Right cardiac atrium (tissue), 5 donors: ENCODE measurements around the gene LDAF1. TPM values are rescaled to one million over a fixed set of nuclear protein-coding genes. Genes with fewer than 3 reads are reported as not detected.
A peak's percentile ranks its signal among the peaks of the same experiment; 100 is the strongest.

ENCODE experiments used
- ATAC-seq, 2 donors: fragments of 200-7000 bp; cut with Tn5 transposase; one replicate each; pipeline versions ENCODE4 v1.8.0 to v1.9.1; 2020; ENCODE audit warnings: moderate library complexity in 2 of 2, mild to moderate bottlenecking in 1 of 2
- DNase-seq, 3 donors: peaks; one replicate each; pipeline ENCODE4 v3.0.0-alpha.2; 2020
- H3K27ac ChIP-seq: one replicate; pipeline ENCODE4 v1.5.1; 2013; ENCODE audit warnings: mild to moderate bottlenecking, low read length, control low read depth, moderate library complexity
- H3K27me3 ChIP-seq: one replicate; pipeline ENCODE4 v1.6.1; 2013; ENCODE audit not compliant: control insufficient read depth, insufficient read depth
- H3K4me1 ChIP-seq: one replicate; pipeline ENCODE4 v1.6.1; 2013; ENCODE audit warnings: low read length; ENCODE audit not compliant: control insufficient read depth, insufficient read depth
- H3K4me3 ChIP-seq: one replicate; pipeline ENCODE4 v1.5.1; 2013; ENCODE audit warnings: low read length, control low read depth
- H3K9me3 ChIP-seq: one replicate; pipeline ENCODE4 v1.6.1; 2013; ENCODE audit warnings: low read length; ENCODE audit not compliant: control insufficient read depth
- WGBS: extraction: QIAGEN DNeasy Blood & Tissue Kit; methylation state at CpG from one replicate; pipeline ENCODE4 v1.1.7; 2013; 5-methylcytosine and 5-hydroxymethylcytosine counted together
- intact Hi-C, 4 donors: fragments of 100-400 bp; cut with DNase I; formaldehyde crosslinking; loops; one replicate each; pipeline versions ENCODE4 v1.11.0 to v1.14.0; 2022 to 2023
- polyA plus RNA-seq: library from polyadenylated mRNA; stranded (reverse); fragments of 200-250 nt; gene quantifications from one replicate; pipeline ENCODE4 v1.2.3, GENCODE V29; 2013
- total RNA-seq, 4 donors: library from RNA; stranded (reverse); fragmentation: NEBNext Ultra II Directional; extraction: Animal tissue kit (Norgen Biotek cat#: 25700); gene quantifications; one replicate each; pipeline ENCODE4 v1.2.1, GENCODE V29; 2021
- donor health status: healthy with polysubstance abuse.
- donor health status: DM: no; HTN: yes; CAD: no.
- donor health status: DM: no; HTN: no; CAD: no.
- donor health status: DM: no; HTN: yes; CAD: no; lungs with severe emphysema.
- donor health status: DM: yes; HTN: yes; CAD: no.

LDAF1 gene
- total and polyA plus RNA-seq, 5 donors: 40.5 to 116 (median 76.7) TPM

DNA sequence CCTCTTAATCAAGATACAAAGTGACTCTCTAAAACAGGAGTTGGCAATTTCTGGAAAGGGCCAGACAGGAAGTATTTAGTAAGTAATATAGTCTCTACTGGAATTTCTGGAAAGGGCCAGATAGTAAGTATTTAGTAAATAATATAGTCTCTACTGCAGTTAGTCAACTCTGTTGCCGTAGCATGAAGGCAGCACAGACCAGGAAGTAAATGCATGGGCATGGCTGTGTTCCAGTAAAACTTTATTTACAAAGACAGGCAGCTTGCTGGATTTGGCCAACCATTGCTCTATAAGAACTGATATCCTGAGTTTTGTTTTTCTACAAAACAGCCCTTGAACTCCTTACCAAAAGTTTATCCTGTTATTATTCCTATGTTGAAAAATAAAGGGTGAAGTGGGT lies 16.9 kb downstream of the LDAF1 start:
- DNase-seq (no peak), ATAC-seq (no peak)
- H3K27me3 ChIP-seq: no peaks in the 10 kb centered on the region
- H3K4me3 ChIP-seq: no peak overlapping the region
- intact Hi-C loops: no loop called here
- WGBS: 86% methylated on average over 1 of the region's 1 CpG
- no peaks in the 10 kb centered on the region for H3K4me1 ChIP-seq
- no peak overlapping the region for H3K27ac ChIP-seq
- H3K9me3 ChIP-seq: no peaks in the 10 kb centered on the region

DNA sequence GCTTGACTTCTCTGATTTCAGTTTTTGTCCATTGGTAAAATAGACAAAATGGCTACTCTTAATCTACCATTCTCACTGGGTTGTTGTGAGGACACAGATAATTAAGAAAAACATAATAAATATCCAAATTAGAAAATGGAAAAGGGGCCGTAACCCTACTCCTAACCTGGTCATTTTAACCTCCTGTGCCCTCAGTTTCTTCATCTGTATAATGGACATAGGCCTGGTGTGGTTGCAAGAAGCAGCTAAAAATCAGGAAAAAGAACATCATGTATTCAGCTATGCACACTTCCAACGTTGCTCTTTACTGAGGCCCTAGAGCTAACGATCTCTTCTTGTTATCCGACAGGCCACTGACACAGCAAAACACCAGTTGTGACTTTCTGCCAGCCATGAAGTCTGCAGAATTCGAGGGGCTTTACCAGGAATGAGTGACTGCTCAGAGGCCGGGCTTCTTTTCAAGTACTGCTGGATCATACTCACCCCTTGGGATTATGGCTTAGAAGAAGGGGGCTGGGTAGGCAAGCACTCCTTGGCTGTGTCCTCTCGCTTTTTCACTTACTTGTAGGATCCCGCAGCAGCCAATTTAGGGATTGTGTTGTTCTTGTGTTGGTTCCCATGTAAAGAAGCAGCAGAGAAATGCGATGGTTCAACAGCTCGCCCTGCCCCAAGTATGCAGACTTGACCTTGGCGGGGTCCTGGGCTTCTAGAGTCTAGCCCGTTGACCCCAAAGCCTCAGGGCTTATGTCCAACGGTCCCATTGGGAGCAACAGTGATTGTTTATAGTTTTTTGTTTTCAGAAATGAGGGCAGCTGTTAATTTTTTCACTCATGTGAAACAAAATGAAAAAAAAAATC lies 20.9 kb downstream of the LDAF1 start:
- DNase-seq: peak; percentile 23 to 90 (median 80)
- WGBS: 60% methylated on average over 13 of the region's 13 CpGs
- no peak overlapping the region for H3K4me3 ChIP-seq
- ATAC-seq: peak; percentile 58 to 96
- H3K9me3 ChIP-seq: no peaks in the 10 kb centered on the region
- no peaks in the 10 kb centered on the region for H3K27me3 ChIP-seq
- no peaks in the 10 kb centered on the region for H3K4me1 ChIP-seq
- H3K27ac ChIP-seq: peak overlapping the region; percentile 46
- intact Hi-C loops: no loop called here

DNA sequence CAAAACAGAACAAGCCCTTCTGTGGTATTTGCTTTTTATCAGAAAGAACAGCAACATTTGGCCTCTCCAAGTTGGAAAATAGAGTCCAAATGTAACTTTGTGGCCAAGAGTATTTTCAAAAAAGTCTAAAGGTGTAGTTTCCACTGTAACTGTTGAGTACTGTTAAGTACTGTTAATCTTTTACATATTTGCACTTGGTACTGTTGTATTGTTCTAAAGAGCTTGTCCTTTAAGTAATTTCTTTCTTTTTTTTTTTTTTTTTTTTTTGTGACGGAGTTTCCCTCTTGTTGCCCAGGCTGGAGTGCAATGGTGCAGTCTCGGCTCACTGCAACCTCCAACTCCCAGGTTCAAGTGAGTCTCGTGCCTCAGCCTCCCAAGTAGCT lies 21.5 kb downstream of the LDAF1 start:
- H3K4me1 ChIP-seq: no peaks in the 10 kb centered on the region
- DNase-seq (no peak), ATAC-seq (no peak)
- H3K9me3 ChIP-seq: no peaks in the 10 kb centered on the region
- H3K27ac ChIP-seq: no peak overlapping the region
- no peak overlapping the region for H3K4me3 ChIP-seq
- 79% methylated on average over 3 of the region's 3 CpGs for WGBS
- no peaks in the 10 kb centered on the region for H3K27me3 ChIP-seq
- intact Hi-C loops: loop anchor here in 1 of 4 donors (10.0 kb wide), 1 partner anchor 115 kb away; no protein-coding TSS in a partner anchor

DNA sequence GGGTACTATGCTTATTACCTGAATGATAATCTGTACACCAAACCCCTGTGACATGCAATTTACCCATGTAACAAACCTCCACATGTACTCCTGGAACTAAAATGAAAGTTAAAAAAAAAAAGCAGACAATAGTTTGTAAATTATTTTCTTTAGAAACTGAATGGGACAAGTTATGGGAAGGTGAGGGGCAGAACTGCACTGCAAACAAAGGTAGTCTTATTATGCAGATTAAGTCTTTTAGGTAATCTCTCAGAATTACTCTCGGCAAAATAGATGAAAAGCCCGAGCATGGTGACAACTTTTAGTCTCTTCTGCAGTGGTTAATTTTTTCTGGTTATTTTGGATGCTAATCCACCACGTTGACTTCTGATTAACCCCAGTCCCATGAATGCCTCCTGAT lies 25.5 kb downstream of the LDAF1 start:
- ATAC-seq: no peak
- H3K9me3 ChIP-seq: no peaks in the 10 kb centered on the region
- H3K27ac ChIP-seq: no peak overlapping the region
- WGBS: 83% methylated on average over 3 of the region's 3 CpGs
- DNase-seq: no peak
- no peaks in the 10 kb centered on the region for H3K4me1 ChIP-seq
- intact Hi-C loops: loop anchor here in 1 of 4 donors (10.0 kb wide), 1 partner anchor 111 kb away; no protein-coding TSS in a partner anchor
- no peaks in the 10 kb centered on the region for H3K27me3 ChIP-seq
- H3K4me3 ChIP-seq: no peak overlapping the region

DNA sequence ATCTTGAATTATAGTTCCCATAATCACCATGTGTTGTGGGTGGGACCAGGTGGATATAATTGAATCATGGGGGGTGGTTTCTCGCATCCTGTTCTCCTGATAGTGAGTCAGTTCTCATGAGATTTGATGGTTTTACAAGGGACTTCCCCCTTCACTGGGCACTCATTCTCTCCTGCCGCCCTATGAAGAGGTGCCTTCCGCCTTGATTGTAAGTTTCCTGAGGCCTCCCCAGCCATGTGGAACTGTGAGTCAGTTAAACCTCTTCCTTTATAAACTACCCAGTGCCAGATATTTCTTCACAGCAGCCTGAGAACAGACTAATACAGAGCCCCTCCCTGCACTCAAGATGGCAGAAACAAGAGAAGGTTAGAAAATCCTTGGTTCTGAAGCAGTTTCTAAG lies 26.4 kb downstream of the LDAF1 start:
- H3K4me1 ChIP-seq: no peaks in the 10 kb centered on the region
- H3K4me3 ChIP-seq: no peak overlapping the region
- H3K9me3 ChIP-seq: no peaks in the 10 kb centered on the region
- ATAC-seq (no peak), DNase-seq (no peak)
- H3K27me3 ChIP-seq: no peaks in the 10 kb centered on the region
- no peak overlapping the region for H3K27ac ChIP-seq
- intact Hi-C loops: loop anchor here in 1 of 4 donors (10.0 kb wide), 1 partner anchor 110 kb away; no protein-coding TSS in a partner anchor
- 70% methylated on average over 3 of the region's 3 CpGs for WGBS

DNA sequence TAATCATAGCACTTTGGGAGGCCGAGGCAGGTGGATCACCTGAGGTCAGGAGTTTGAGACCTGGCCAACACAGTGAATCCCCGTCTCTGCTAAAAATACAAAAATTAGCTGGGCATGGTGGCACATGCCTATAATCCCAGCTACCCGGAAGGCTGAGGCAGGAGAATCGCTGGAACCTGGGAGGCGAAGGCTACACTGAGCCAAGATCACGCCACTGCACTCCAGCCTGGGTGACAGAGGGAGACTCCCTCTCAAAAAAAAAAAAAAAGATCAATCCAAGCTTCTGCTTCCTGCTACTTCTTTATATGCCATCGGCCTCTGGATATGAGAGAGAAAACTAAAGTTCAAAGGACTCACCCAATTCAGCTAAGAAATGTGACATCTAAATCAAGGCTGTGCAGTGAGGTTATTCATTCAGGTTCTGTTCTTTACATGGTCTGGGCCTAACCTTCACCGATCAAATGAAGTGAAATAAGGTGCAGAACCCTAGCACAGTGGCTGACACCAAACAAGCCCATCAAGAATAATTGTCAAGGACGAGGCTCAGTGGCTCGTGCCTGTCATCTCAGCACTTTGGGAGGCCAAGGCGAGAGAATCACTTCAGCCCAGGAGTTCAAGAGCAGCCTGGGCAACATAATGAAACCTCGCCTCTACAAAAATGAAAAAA lies 27.3 kb downstream of the LDAF1 start:
- H3K4me3 ChIP-seq: no peak overlapping the region
- H3K27me3 ChIP-seq: no peaks in the 10 kb centered on the region
- H3K27ac ChIP-seq: no peak overlapping the region
- no peak for DNase-seq
- intact Hi-C loops: loop anchor here in 1 of 4 donors (10.0 kb wide), 1 partner anchor 109 kb away; no protein-coding TSS in a partner anchor
- H3K9me3 ChIP-seq: no peaks in the 10 kb centered on the region
- ATAC-seq: no peak
- 86% methylated on average over 12 of the region's 12 CpGs for WGBS
- no peaks in the 10 kb centered on the region for H3K4me1 ChIP-seq

DNA sequence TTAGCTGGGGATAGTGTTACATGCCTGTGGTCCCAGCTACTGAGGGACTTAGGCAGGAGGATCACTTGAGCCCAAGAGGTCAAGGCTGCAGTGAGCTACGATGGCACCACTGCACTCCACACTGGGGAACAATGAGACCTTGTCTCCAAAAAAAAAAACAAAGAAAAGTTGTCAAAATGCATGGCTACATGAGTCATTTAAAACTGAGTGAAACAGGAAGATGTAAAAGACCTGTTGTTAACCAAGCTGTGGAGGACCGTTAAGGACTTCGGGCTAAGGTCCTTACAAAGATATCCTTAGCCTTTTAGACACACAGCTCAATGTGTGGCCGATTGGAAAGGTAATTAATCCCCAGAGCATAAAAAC lies 27.8 kb downstream of the LDAF1 start:
- WGBS: 62% methylated on average over 4 of the region's 4 CpGs
- H3K27me3 ChIP-seq: no peaks in the 10 kb centered on the region
- intact Hi-C loops: loop anchor here in 1 of 4 donors (10.0 kb wide), 1 partner anchor 108 kb away; no protein-coding TSS in a partner anchor
- H3K4me3 ChIP-seq: no peak overlapping the region
- no peak for ATAC-seq
- H3K4me1 ChIP-seq: no peaks in the 10 kb centered on the region
- no peak overlapping the region for H3K27ac ChIP-seq
- no peaks in the 10 kb centered on the region for H3K9me3 ChIP-seq
- no peak for DNase-seq

DNA sequence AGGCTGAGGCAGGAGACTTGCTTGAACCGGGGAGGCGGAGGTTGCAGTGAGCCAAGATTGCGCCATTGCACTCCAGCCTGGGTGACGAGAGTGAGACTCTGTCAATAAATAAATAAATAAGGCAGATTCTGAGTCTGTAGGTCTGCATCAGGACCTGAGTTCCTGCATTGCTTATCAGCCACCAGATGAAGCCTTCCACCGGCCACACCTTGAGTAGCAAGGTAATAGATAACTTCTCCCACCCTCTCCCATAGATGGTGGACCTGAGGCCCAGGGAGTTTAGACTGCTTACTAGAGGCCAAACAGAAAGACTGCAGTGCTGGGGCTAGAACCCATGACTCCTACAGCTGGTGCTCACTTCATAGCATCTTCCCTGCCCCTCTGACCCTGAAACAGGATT lies 30.8 kb downstream of the LDAF1 start:
- Histone ChIP-seq H3K27ac (no peak overlapping the region), H3K4me3 (no peak overlapping the region), H3K9me3 (no peaks in the 10 kb centered on the region), H3K4me1 (no peaks in the 10 kb centered on the region), H3K27me3 (no peaks in the 10 kb centered on the region)
- DNase-seq (no peak), ATAC-seq (no peak)
- WGBS: 89% methylated on average over 5 of the region's 5 CpGs
- intact Hi-C loops: loop anchor here (2.0 to 10.0 kb wide), 2 partner anchors 105 to 111 kb away; no protein-coding TSS in a partner anchor

DNA sequence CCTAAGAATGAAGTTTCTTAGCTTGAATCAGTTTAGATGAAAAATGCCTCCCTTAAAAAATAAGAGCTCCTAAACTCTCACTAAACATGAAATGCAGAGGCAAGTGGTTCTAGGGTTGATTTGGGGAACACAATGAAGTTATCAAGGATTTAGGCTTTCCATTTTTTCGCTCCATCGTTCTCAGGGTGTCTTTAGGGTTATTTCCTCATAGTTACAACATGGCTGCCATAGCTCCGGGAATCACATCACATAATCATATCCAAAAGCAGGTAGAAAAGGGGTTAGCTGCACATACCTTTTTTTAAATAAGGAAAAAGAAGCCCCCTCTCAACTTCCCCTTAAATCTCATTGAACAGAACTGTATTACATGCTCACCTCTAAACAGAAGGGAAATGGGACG lies 31.5 kb downstream of the LDAF1 start:
- DNase-seq: no peak
- Histone ChIP-seq H3K27ac (no peak overlapping the region), H3K9me3 (no peaks in the 10 kb centered on the region), H3K27me3 (no peaks in the 10 kb centered on the region), H3K4me3 (no peak overlapping the region), H3K4me1 (no peaks in the 10 kb centered on the region)
- ATAC-seq: no peak
- intact Hi-C loops: no loop called here
- WGBS: 92% methylated on average over 4 of the region's 4 CpGs

DNA sequence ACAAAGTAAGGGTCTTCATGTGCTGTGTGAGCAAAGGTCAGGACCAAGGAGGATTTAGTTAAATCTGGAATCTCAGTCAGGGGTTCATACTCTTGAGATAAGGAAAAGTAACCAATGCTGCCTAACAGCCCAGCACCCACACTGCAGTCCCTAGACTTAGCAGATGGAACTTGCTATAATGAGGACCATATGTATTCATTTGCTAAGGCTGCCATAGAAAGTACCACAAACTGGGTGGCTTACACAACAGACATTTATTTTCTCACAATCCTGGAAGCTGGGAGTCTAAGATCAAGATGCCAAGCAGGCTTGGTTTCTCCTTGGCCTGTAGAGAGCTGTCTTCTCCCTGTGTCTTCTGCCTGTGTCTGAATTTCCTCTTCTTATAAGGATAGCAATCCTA lies 32.1 kb downstream of the LDAF1 start:
- no peaks in the 10 kb centered on the region for H3K4me1 ChIP-seq
- H3K4me3 ChIP-seq: no peak overlapping the region
- H3K9me3 ChIP-seq: no peaks in the 10 kb centered on the region
- DNase-seq (no peak), ATAC-seq (no peak)
- no peak overlapping the region for H3K27ac ChIP-seq
- intact Hi-C loops: no loop called here
- H3K27me3 ChIP-seq: no peaks in the 10 kb centered on the region

DNA sequence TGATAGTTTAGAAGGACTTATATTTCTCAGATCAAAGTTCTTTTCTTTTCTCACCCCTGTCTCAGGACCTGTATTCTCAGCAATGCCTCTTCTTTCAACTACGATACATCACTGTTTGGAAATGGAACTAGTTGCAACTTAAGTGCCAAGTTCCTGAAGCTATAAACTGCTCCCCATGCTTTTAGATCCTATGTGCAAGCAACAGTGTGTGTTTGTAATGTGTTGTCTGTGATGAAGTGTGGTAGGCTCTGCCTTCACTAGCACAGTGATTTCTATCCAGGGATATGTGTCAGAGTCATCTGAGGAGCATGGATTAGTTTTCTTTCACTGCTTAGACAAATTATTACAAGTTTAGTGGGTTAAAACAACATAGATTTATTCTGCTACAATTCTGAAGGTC lies 34.5 kb downstream of the LDAF1 start:
- Histone ChIP-seq H3K4me1 (no peaks in the 10 kb centered on the region), H3K4me3 (no peak overlapping the region), H3K9me3 (no peaks in the 10 kb centered on the region), H3K27me3 (no peaks in the 10 kb centered on the region), H3K27ac (no peak overlapping the region)
- intact Hi-C loops: no loop called here
- ATAC-seq (no peak), DNase-seq (no peak)
- 55% methylated on average over 1 of the region's 1 CpG for WGBS
